GM19397 (cell line): Measurements from ENCODE around the gene CZIB.
"Not testable (repeated sequence)": the region's sequence is repeated elsewhere in the genome, so short reads cannot be mapped to it uniquely, and the experiment has no call there.

Experiments
- ATAC-seq: cut with Tn5 transposase; IDR thresholded peaks from one replicate; pipeline ENCODE4 v1.9.1; 2021; ENCODE audit warnings: mild to moderate bottlenecking, moderate library complexity; ENCODE audit not compliant: unreplicated experiment

Gene CZIB

GRCh38 chr1:53238197-53239155 lies 18.0 kb upstream of the CZIB start, which contains the start of gene MAGOH:
TSS of gene MAGOH (minus strand) at chr1:53238518. CDS start at chr1:53238448, 70 bp downstream.
- ATAC-seq = peak; percentile 98

- no peak for ATAC-seq
Observed at GRCh38 chr1:53237638-53238037, 17.2 kb upstream of the CZIB start.

GRCh38 chr1:53220962-53221286 lies 490 bp upstream of the CZIB start:
- no peak for ATAC-seq

DNA sequence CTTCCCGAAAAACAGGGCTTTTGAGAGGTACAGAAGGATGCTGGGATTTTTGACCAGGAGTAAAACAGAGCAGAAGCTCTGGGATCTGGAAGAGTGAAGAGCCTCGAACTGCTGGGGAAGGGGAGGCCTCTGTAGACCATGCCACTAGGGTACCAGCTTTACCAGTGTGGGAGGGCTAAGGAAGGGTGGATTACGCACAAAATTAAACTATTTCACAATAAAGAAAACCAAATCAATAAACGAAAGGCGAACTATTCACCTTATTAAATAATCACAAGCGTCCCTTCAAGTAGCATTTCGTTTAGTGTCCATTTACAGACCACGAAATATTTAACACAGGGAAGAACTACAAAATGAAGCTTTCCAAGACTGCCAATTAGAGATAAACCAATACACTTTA lies 723 bp downstream of the CZIB start:
- ATAC-seq = no peak

DNA sequence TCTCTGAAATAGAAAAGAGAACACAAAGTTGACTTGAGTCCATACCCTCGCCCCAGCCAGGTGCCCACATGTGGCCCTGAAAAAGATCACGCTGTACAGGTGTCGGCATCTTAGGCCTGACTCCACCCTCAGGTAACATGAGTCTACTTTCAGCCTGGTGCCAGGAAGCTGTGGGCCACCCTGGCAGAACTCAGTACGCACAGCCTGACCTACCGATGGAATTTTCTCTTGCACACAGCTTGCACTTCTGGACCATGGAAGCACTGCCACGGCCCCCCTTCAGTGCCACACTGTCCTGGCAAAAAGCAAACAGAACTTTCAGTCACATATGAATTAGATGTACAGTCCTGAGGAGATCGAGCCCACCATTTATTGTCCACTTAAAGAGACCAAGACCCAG lies 2.2 kb downstream of the CZIB start:
- ATAC-seq = no peak

GRCh38 chr1:53214376-53214940 lies 6.0 kb downstream of the CZIB start:
- ATAC-seq = no peak

DNA sequence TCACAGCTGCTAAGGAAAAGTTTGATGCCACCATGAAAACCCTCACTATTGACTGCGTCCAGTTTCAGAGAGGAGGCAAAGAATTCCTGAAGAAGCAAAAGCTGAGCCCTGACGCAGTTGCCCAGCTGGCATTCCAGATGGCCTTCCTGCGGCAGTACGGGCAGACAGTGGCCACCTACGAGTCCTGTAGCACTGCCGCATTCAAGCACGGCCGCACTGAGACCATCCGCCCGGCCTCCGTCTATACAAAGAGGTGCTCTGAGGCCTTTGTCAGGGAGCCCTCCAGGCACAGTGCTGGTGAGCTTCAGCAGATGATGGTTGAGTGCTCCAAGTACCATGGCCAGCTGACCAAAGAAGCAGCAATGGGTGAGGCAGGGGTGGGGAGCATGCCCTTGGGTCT lies 9.5 kb downstream of the CZIB start:
- ATAC-seq = no peak

DNA sequence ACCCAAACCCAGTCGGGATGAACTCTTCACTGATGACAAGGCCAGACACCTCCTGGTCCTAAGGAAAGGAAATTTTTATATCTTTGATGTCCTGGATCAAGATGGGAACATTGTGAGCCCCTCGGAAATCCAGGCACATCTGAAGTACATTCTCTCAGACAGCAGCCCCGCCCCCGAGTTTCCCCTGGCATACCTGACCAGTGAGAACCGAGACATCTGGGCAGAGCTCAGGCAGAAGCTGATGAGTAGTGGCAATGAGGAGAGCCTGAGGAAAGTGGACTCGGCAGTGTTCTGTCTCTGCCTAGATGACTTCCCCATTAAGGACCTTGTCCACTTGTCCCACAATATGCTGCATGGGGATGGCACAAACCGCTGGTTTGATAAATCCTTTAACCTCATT lies 10.1 kb downstream of the CZIB start:
- ATAC-seq = no peak

DNA sequence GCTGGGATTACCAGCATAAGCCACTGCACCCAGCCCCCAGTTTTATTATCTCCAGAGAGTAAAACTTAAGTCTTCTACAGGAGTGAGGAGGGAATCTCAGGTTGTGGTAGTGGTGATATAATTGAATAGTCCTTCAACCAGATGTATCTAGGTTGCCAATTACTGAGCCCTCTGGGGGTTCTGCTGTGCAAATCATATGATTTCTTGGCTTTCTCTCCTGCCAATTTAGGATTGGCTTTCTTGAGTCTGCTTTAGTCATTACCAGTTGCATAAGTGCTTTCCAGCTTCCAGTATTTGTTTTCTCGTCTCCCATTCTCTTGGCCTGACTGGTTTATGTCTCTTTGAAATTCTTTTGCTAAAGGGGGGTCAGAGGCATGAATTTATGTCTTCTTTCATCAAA lies 12.7 kb downstream of the CZIB start:
- ATAC-seq = no peak

- no peak for ATAC-seq
Observed at GRCh38 chr1:53206735-53207379, 13.6 kb downstream of the CZIB start.

DNA sequence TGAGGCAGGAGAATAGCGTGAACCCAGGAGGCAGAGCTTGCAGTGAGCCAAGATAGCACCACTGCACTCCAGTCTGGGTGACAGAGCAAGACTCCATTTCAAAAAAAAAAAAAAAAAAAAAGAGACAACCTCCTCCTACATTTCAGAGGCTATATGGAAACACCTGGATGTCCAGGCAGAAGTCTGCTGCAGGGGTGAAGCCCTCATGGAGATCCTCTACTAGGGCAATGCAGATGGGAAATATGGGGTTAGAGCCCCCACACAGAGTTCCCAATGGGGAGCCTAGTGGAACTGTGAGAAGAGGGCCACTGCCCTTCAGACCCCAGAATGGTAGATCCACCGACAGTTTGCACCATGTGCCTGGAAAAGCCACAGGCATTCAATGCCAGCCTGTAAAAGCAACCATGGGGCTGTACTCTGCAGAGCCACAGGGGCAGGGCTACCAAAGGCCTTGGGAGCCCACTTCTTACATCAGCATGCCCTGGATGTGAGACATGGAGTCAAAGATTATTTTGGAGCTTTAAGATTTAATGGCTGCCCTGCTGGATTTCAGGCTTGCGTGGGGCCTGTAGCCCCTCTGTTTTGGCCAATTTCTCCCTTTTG lies 14.2 kb downstream of the CZIB start:
- not testable (repeated sequence) for ATAC-seq

GRCh38 chr1:53205496-53205895 lies 14.9 kb downstream of the CZIB start:
- not testable (repeated sequence) for ATAC-seq

- ATAC-seq = no peak
Observed at GRCh38 chr1:53203466-53203865, 17.0 kb downstream of the CZIB start.

GRCh38 chr1:53198241-53198651 lies 22.2 kb downstream of the CZIB start:
- no peak for ATAC-seq

GRCh38 chr1:53197291-53198200 lies 22.9 kb downstream of the CZIB start:
- no peak for ATAC-seq

- ATAC-seq = peak; percentile 99
Observed at GRCh38 chr1:53196485-53197290, 23.7 kb downstream of the CZIB start, which contains the start of gene CPT2. TSS of gene CPT2 (plus strand) at chr1:53196824. CDS start at chr1:53196944, 120 bp downstream.

GRCh38 chr1:53196017-53196484 lies 24.4 kb downstream of the CZIB start:
- ATAC-seq = peak; percentile 9

GRCh38 chr1:53195246-53196016 lies 25.0 kb downstream of the CZIB start:
- ATAC-seq = no peak

- no peak for ATAC-seq
Observed at GRCh38 chr1:53190210-53190611, 30.2 kb downstream of the CZIB start.
